GM12891 (cell line): Measurements from ENCODE around the gene SEC22C.

Source experiments
- POLR2A ChIP-seq: IDR thresholded peaks from 2 replicates; pipeline ENCODE4 v1.6.1; 2011; ENCODE audit warnings: low read depth, low read length, control low read depth
- POLR2AphosphoS5 ChIP-seq: IDR thresholded peaks from 2 replicates; pipeline ENCODE4 v1.6.1; 2011; ENCODE audit warnings: low read depth, low read length, control low read depth
- TAF1 ChIP-seq: IDR thresholded peaks from 2 replicates; pipeline ENCODE4 v1.6.1; 2011; ENCODE audit warnings: low read depth, low read length, control low read depth

- TF ChIP-seq POLR2A = no peak
- TF ChIP-seq POLR2AphosphoS5 = no peak
- no peak for TF ChIP-seq TAF1
Observed at GRCh38 chr3:42539871-42540714, 41.7 kb downstream of the SEC22C start.
